PC-3 (cell line): ENCODE measurements around the gene CXorf65.

Experiments used
- CTCF ChIP-seq: fragments of 300-600 bp; sonication (generic); conservative IDR thresholded peaks from 2 replicates; pipeline ENCODE4 v1.5.1; 2017; ENCODE audit warnings: antibody characterized with exemption, low read depth, mild to moderate bottlenecking, low read length
- EZH2 ChIP-seq: fragments of 300-600 bp; sonication (generic); IDR thresholded peaks from one replicate; pipeline ENCODE4 v1.6.1; 2017; ENCODE audit warnings: antibody characterized with exemption, mild to moderate bottlenecking, low read length; ENCODE audit not compliant: unreplicated experiment
- EZH2phosphoT487 ChIP-seq: fragments of 300-600 bp; sonication (generic); IDR thresholded peaks from 2 replicates; pipeline ENCODE4 v1.6.1; 2018; ENCODE audit warnings: mild to moderate bottlenecking, antibody characterized with exemption, low read length, borderline replicate concordance

- no peak for TF ChIP-seq CTCF
- TF ChIP-seq EZH2 = no peak
- TF ChIP-seq EZH2phosphoT487 = no peak
Observed at GRCh38 chrX:71096760-71097032, 9.8 kb downstream of the CXorf65 start.
